SIG-M5 (cell line): ENCODE results near the gene MAP1LC3B2.

Experiments
- DNase-seq: peaks from one replicate; lab custom pipeline; 2025; lab: John Stamatoyannopoulos, UW

The MAP1LC3B2 gene

GRCh38 chr12:116538076-116538591 lies 21.0 kb upstream of the MAP1LC3B2 start:
- no peak for DNase-seq

- DNase-seq = no peak
Measured at GRCh38 chr12:116538682-116539305, 20.4 kb upstream of the MAP1LC3B2 start.

GRCh38 chr12:116539361-116539771 lies 19.8 kb upstream of the MAP1LC3B2 start:
- DNase-seq = no peak

GRCh38 chr12:116539905-116540482 lies 19.2 kb upstream of the MAP1LC3B2 start:
- no peak for DNase-seq

- DNase-seq = no peak
Measured at GRCh38 chr12:116540622-116541152, 18.5 kb upstream of the MAP1LC3B2 start.

- DNase-seq = no peak
Measured at GRCh38 chr12:116541547-116542344, 17.4 kb upstream of the MAP1LC3B2 start.

GRCh38 chr12:116542345-116542956 lies 16.7 kb upstream of the MAP1LC3B2 start:
- DNase-seq = no peak

GRCh38 chr12:116544656-116545055 lies 14.5 kb upstream of the MAP1LC3B2 start:
- no peak for DNase-seq

- no peak for DNase-seq
Measured at GRCh38 chr12:116545144-116545543, 14.0 kb upstream of the MAP1LC3B2 start.

- DNase-seq = no peak
Measured at GRCh38 chr12:116545936-116546335, 13.2 kb upstream of the MAP1LC3B2 start.

- no peak for DNase-seq
Measured at GRCh38 chr12:116547955-116548501, 11.2 kb upstream of the MAP1LC3B2 start.

GRCh38 chr12:116549993-116550392 lies 9.2 kb upstream of the MAP1LC3B2 start:
- DNase-seq = no peak

- DNase-seq = no peak
Measured at GRCh38 chr12:116551151-116551550, 8.0 kb upstream of the MAP1LC3B2 start.

- no peak for DNase-seq
Measured at GRCh38 chr12:116551619-116551951, 7.6 kb upstream of the MAP1LC3B2 start.

GRCh38 chr12:116551952-116552772 lies 7.0 kb upstream of the MAP1LC3B2 start:
- no peak for DNase-seq

GRCh38 chr12:116552773-116553373 lies 6.3 kb upstream of the MAP1LC3B2 start:
- DNase-seq = no peak

- DNase-seq = no peak
Measured at GRCh38 chr12:116556356-116556952, 2.7 kb upstream of the MAP1LC3B2 start.

- DNase-seq = no peak
Measured at GRCh38 chr12:116556964-116557698, 2.0 kb upstream of the MAP1LC3B2 start.

GRCh38 chr12:116558280-116559161 lies 660 bp upstream of the MAP1LC3B2 start:
- DNase-seq = no peak
